ENCODE data around the gene DUOXA2.
"Not testable (repeated sequence)": the region's sequence is repeated elsewhere in the genome, so short reads cannot be mapped to it uniquely, and the experiment has no call there.

DUOXA2 gene

GRCh38 chr15:45134682-45135604, 20.8 kb downstream of the DUOXA2 start:
- in situ Hi-C loops (cut with HindIII; ENCODE audit: low sequenced_read_pairs) = no loop called here

- in situ Hi-C loops (cut with HindIII; ENCODE audit: low sequenced_read_pairs) = not testable (repeated sequence)
Observed at GRCh38 chr15:45135705-45136377, 21.7 kb downstream of the DUOXA2 start.

- in situ Hi-C loops (cut with HindIII; ENCODE audit: low sequenced_read_pairs) = no loop called here
Observed at GRCh38 chr15:45136378-45136764, 22.2 kb downstream of the DUOXA2 start.

- in situ Hi-C loops (cut with HindIII; ENCODE audit: low sequenced_read_pairs) = no loop called here
Observed at GRCh38 chr15:45137703-45138102, 23.6 kb downstream of the DUOXA2 start.

- in situ Hi-C loops (cut with HindIII; ENCODE audit: low sequenced_read_pairs) = no loop called here
Observed at GRCh38 chr15:45138814-45139765, 25.0 kb downstream of the DUOXA2 start.

- in situ Hi-C loops (cut with HindIII; ENCODE audit: low sequenced_read_pairs) = no loop called here
Observed at GRCh38 chr15:45139770-45140169, 25.6 kb downstream of the DUOXA2 start.

- in situ Hi-C loops (cut with HindIII; ENCODE audit: low sequenced_read_pairs) = no loop called here
Observed at GRCh38 chr15:45140557-45141250, 26.6 kb downstream of the DUOXA2 start.

- in situ Hi-C loops (cut with HindIII; ENCODE audit: low sequenced_read_pairs) = no loop called here
Observed at GRCh38 chr15:45141386-45141785, 27.3 kb downstream of the DUOXA2 start.

- in situ Hi-C loops (cut with HindIII; ENCODE audit: low sequenced_read_pairs) = no loop called here
Observed at GRCh38 chr15:45143056-45143455, 28.9 kb downstream of the DUOXA2 start.

- in situ Hi-C loops (cut with HindIII; ENCODE audit: low sequenced_read_pairs) = no loop called here
Observed at GRCh38 chr15:45143946-45144345, 29.8 kb downstream of the DUOXA2 start.

- in situ Hi-C loops (cut with HindIII; ENCODE audit: low sequenced_read_pairs) = no loop called here
Observed at GRCh38 chr15:45144775-45145174, 30.6 kb downstream of the DUOXA2 start.

- in situ Hi-C loops (cut with HindIII; ENCODE audit: low sequenced_read_pairs) = no loop called here
Observed at GRCh38 chr15:45146405-45146804, 32.3 kb downstream of the DUOXA2 start.

GRCh38 chr15:45147606-45148005, 33.5 kb downstream of the DUOXA2 start:
- in situ Hi-C loops (cut with HindIII; ENCODE audit: low sequenced_read_pairs) = no loop called here

- in situ Hi-C loops (cut with HindIII; ENCODE audit: low sequenced_read_pairs) = no loop called here
Observed at GRCh38 chr15:45148076-45149059, 34.2 kb downstream of the DUOXA2 start.

- in situ Hi-C loops (cut with HindIII; ENCODE audit: low sequenced_read_pairs) = no loop called here
Observed at GRCh38 chr15:45149060-45149459, 34.9 kb downstream of the DUOXA2 start.

- in situ Hi-C loops (cut with HindIII; ENCODE audit: low sequenced_read_pairs) = no loop called here
Observed at GRCh38 chr15:45150481-45150880, 36.4 kb downstream of the DUOXA2 start.

- in situ Hi-C loops (cut with HindIII; ENCODE audit: low sequenced_read_pairs) = no loop called here
Observed at GRCh38 chr15:45150997-45151396, 36.9 kb downstream of the DUOXA2 start.

- in situ Hi-C loops (cut with HindIII; ENCODE audit: low sequenced_read_pairs) = no loop called here
Observed at GRCh38 chr15:45151998-45152828, 38.1 kb downstream of the DUOXA2 start.
